Neural progenitor cell (in vitro differentiated cells): ENCODE results near the gene DNAH14.

ENCODE experiments used
- EZH2phosphoT487 ChIP-seq: fragments of 200-600 bp; sonication (generic); IDR thresholded peaks from 2 replicates; pipeline ENCODE4 v1.6.1; 2017; ENCODE audit warnings: antibody characterized with exemption
- TF ChIP-seq, protein P1 (sequence below): fragments of 200-600 bp; sonication (generic); IDR thresholded peaks from 2 replicates; pipeline ENCODE4 v1.5.1; 2017; ENCODE audit warnings: antibody characterized with exemption, mild to moderate bottlenecking

DNA sequence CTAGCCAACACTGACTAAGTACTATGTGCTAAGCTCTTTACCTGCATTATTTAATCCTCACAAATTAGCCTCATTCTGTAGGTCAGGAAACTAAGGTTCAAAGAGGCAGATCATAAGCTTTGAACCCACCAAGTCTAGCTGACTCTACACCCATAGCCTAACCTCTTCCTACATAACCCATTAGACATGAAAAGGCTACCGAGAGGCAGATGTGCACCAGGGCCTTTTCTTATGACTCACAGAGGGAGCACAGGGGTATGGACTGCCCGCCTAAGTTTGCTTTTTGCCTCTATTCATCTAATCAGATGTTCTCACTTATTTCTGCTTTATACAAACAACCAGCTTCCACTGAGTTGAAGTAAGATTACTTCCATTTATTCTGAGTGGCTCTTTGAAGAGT, 466.9 kb downstream of the DNAH14 start:
- no peak for TF ChIP-seq EZH2phosphoT487
- TF ChIP-seq, protein P1, sequence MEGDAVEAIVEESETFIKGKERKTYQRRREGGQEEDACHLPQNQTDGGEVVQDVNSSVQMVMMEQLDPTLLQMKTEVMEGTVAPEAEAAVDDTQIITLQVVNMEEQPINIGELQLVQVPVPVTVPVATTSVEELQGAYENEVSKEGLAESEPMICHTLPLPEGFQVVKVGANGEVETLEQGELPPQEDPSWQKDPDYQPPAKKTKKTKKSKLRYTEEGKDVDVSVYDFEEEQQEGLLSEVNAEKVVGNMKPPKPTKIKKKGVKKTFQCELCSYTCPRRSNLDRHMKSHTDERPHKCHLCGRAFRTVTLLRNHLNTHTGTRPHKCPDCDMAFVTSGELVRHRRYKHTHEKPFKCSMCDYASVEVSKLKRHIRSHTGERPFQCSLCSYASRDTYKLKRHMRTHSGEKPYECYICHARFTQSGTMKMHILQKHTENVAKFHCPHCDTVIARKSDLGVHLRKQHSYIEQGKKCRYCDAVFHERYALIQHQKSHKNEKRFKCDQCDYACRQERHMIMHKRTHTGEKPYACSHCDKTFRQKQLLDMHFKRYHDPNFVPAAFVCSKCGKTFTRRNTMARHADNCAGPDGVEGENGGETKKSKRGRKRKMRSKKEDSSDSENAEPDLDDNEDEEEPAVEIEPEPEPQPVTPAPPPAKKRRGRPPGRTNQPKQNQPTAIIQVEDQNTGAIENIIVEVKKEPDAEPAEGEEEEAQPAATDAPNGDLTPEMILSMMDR: no peak
